SH-SY5Y (cell line): ENCODE measurements around the gene SMARCAL1.

ENCODE experiments used
- GATA2 ChIP-seq: IDR thresholded peaks from 2 replicates; pipeline ENCODE4 v1.6.1; 2011; ENCODE audit warnings: mild to moderate bottlenecking, low read depth, low read length
- GATA3 ChIP-seq: IDR thresholded peaks from 2 replicates; pipeline ENCODE4 v1.6.1; 2011; ENCODE audit warnings: low read depth, mild to moderate bottlenecking, low read length, moderate library complexity

- TF ChIP-seq GATA3: no peak
- no peak for TF ChIP-seq GATA2
Observed at GRCh38 chr2:216485237-216485636, 73.0 kb downstream of the SMARCAL1 start.
